Duodenal mucosa (tissue), 2 donors: ENCODE data around the gene EMP1.
"Not testable (repeated sequence)": the region's sequence is repeated elsewhere in the genome, so short reads cannot be mapped to it uniquely, and the experiment has no call there.

Experiments used
- H3K27ac ChIP-seq: one replicate; pipeline ENCODE4 v1.7.0; 2013; ENCODE audit warnings: low read depth, low read length
- H3K27me3 ChIP-seq, 2 donors: one replicate each; pipeline ENCODE4 v1.7.0; 2013; ENCODE audit warnings: low read length in 2 of 2, control low read depth in 1 of 2; ENCODE audit not compliant: insufficient read depth in 2 of 2, control insufficient read depth in 1 of 2
- H3K36me3 ChIP-seq, 2 donors: one replicate each; pipeline ENCODE4 v1.7.0; 2013; ENCODE audit warnings: low read length in 2 of 2, control low read depth in 1 of 2; ENCODE audit not compliant: insufficient read depth in 2 of 2, control insufficient read depth in 1 of 2
- H3K4me1 ChIP-seq, 2 donors: one replicate each; pipeline ENCODE4 v1.7.0; 2013; ENCODE audit warnings: low read length in 2 of 2, control low read depth in 1 of 2; ENCODE audit not compliant: insufficient read depth in 2 of 2, control insufficient read depth in 1 of 2
- H3K4me3 ChIP-seq, 2 donors: one replicate each; pipeline ENCODE4 v1.7.0; 2013; ENCODE audit warnings: low read length in 2 of 2, low read depth in 1 of 2
- H3K9ac ChIP-seq, 2 donors: one replicate each; pipeline ENCODE4 v1.7.0; 2013; ENCODE audit warnings: low read length in 2 of 2, low read depth in 1 of 2
- H3K9me3 ChIP-seq, 2 donors: one replicate each; pipeline ENCODE4 v1.7.0; 2013; ENCODE audit warnings: low read length in 2 of 2, control low read depth in 1 of 2; ENCODE audit not compliant: control insufficient read depth in 1 of 2

The EMP1 gene

GRCh38 chr12:13253966-13254760, 57.6 kb downstream of the EMP1 start:
- Histone ChIP-seq H3K36me3 (no peaks in the 10 kb centered on the region), H3K27ac (no peak overlapping the region), H3K4me1 (peaks cover 19 to 35% of the 10 kb centered on the region in 2 donors), H3K9ac (no peak overlapping the region), H3K4me3 (no peak overlapping the region), H3K9me3 (no peaks in the 10 kb centered on the region), H3K27me3 (no peaks in the 10 kb centered on the region)

DNA sequence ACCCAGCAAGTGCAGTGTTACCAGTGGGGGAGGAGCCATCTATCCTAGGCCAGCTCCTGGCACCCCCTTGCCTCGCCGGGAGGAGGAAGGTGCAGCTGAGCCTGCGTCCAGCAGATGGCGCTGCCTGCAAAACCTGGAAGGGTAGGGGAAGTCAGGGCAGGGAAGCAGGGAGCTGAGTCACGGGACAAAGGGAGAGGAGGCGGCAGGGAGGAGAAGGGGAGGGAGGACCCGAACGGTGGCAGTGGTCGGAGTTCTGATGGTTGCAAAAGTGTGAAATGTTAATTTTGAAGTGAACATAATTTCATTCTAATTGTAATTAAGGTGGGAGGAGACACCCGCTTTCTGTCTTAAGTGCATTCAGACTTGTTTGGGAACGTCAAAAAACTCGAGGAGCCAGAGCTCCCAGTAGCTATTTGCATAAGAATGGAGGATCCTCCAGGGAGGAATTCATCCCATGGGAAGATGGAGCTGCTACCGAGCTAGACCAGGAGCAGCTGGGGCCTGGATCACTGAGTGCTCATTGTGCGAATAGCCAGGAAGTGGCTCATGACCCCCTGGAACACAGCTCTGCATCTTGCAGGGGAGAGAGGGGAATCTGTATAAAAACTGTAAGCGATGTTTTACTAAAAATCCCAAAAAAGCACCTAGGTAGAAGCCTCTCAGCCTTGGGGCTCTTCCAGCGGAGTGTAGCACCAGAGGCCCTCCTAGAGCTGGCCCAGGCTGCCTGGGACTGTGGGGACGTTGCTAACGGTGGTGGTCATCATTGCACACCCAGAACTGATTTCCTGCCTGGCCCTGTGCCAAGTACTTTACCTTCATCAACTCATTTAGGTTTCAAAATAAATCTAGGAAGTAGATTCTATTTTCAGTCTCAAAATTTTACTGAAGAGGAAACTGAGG, 59.5 kb downstream of the EMP1 start:
- Histone ChIP-seq H3K27ac (no peak overlapping the region), H3K27me3 (no peaks in the 10 kb centered on the region), H3K4me3 (peak overlapping the region; percentile 53 to 62), H3K4me1 (peaks cover 16 to 33% of the 10 kb centered on the region in 2 donors), H3K9me3 (no peaks in the 10 kb centered on the region), H3K36me3 (no peaks in the 10 kb centered on the region), H3K9ac (peak overlapping the region in 1 of 2 donors; percentile 35)

DNA sequence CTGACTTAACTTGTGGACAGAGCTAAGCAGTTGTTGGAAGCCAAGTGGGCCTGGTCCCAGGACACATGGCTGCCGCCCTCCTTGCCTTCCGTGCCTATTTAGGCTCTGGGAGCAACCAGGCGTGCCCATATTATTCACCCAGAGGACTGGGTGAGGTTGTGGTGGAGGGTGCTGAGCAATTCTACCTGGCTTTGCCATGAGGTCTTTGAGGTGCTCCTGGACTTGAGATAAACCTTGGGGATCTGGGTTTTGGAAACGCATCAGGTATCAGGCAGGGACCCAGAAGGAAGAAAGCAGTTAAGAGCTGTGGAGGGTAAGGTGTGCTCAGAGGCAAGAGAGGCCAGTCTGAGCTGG, 60.1 kb downstream of the EMP1 start:
- H3K27ac ChIP-seq: no peak overlapping the region

DNA sequence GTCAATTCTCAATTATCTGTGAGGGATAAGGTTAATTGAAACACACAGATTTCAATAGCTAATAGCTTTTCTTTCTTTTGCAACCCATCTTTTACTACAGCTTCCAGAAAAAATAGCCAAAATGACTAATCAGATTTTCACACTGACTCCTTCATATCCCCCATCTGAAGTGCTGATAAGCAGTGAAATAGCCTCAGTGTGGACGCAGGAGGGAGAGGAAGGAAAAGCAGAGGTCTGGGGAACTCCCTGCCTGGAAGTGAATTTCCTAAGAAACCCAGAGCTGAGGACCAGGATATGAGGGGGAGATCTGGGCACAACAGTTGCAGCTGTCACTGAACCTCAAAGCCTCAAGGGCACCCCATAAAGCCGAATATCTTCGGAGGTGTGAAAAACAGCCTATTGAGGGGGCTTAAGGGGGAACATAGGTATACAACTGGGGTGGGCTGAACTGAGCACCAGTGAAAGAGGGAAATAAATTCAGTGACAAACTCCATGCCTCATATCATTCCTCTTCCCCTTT, 60.9 kb downstream of the EMP1 start:
- Histone ChIP-seq H3K4me3 (no peak overlapping the region), H3K4me1 (peaks cover 11 to 30% of the 10 kb centered on the region in 2 donors), H3K27me3 (no peaks in the 10 kb centered on the region), H3K9ac (no peak overlapping the region), H3K9me3 (no peaks in the 10 kb centered on the region), H3K27ac (no peak overlapping the region), H3K36me3 (no peaks in the 10 kb centered on the region)

More for the DNA sequence above, 60.1 kb downstream of the EMP1 start:
- peaks cover 11 to 30% of the 10 kb centered on the region in 2 donors for H3K4me1 ChIP-seq
- no peak overlapping the region for H3K9ac ChIP-seq
- no peaks in the 10 kb centered on the region for H3K36me3 ChIP-seq
- no peak overlapping the region for H3K4me3 ChIP-seq
- H3K27me3 ChIP-seq: no peaks in the 10 kb centered on the region
- no peaks in the 10 kb centered on the region for H3K9me3 ChIP-seq

DNA sequence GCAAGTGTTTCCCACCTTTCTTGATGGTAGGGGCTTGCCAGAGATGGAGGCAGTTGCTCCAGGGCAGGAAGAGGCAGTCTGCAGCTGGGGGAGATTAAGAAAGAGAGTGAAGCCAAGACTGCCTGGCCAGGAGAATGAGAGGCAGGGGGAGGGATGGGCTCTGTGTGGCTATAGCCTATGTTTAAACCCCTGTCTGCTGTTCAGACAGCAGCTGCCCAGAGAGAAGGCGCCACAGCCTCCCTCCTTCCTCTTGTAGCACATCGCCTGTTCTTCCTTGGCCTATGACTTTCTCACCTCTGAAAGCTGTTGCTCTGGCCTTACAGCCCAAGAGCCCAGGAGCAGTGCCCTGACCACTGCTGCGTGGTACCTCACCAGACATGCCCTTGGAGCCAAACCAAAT, 61.7 kb downstream of the EMP1 start:
- H3K4me3 ChIP-seq: no peak overlapping the region
- H3K4me1 ChIP-seq: peaks cover 11 to 30% of the 10 kb centered on the region in 2 donors
- no peaks in the 10 kb centered on the region for H3K27me3 ChIP-seq
- no peaks in the 10 kb centered on the region for H3K36me3 ChIP-seq
- no peaks in the 10 kb centered on the region for H3K9me3 ChIP-seq
- H3K9ac ChIP-seq: no peak overlapping the region
- H3K27ac ChIP-seq: no peak overlapping the region

GRCh38 chr12:13258717-13259119, 62.2 kb downstream of the EMP1 start:
- H3K9me3 ChIP-seq: no peaks in the 10 kb centered on the region
- H3K4me1 ChIP-seq: peaks cover 11 to 30% of the 10 kb centered on the region in 2 donors
- H3K27me3 ChIP-seq: no peaks in the 10 kb centered on the region

DNA sequence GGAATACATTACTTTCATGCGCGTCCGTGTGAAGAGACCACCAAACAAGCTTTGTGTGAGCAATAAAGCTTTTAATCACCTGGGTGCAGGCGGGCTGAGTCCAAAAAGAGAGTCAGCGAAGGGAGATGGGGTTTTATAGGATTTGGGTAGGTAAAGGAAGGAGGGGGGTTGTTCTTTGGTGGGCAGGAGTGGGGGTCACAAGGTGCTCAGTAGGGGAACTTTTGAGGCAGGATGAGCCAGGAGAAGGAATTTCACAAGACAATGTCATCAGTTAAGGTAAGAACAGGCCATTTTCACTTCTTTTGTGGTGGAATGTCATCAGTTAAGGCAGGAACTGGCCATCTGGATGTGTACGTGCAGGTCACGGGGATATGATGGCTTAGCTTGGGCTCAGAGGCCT, 63.1 kb downstream of the EMP1 start:
- not testable (repeated sequence) for H3K27me3 ChIP-seq, H3K36me3 ChIP-seq, H3K27ac ChIP-seq, H3K4me3 ChIP-seq, H3K9ac ChIP-seq, H3K9me3 ChIP-seq
- peaks cover 11 to 30% of the 10 kb centered on the region in 2 donors for H3K4me1 ChIP-seq

More at GRCh38 chr12:13258717-13259119, 62.2 kb downstream of the EMP1 start:
- H3K36me3 ChIP-seq: no peaks in the 10 kb centered on the region
- H3K9ac ChIP-seq: no peak overlapping the region
- H3K4me3 ChIP-seq: no peak overlapping the region
- H3K27ac ChIP-seq: no peak overlapping the region

- H3K9ac ChIP-seq, H3K4me3 ChIP-seq, H3K9me3 ChIP-seq, H3K27ac ChIP-seq, H3K27me3 ChIP-seq, H3K36me3 ChIP-seq, H3K4me1 ChIP-seq: not testable (repeated sequence)
These were observed 71.3 kb downstream of the EMP1 start for GRCh38 chr12:13267826-13268225.

GRCh38 chr12:13268581-13268980, 72.1 kb downstream of the EMP1 start:
- Histone ChIP-seq H3K36me3 (no peaks in the 10 kb centered on the region), H3K9me3 (no peaks in the 10 kb centered on the region), H3K4me1 (peaks cover 0 to 2% of the 10 kb centered on the region in 2 donors), H3K27me3 (no peaks in the 10 kb centered on the region), H3K9ac (no peak overlapping the region), H3K27ac (no peak overlapping the region), H3K4me3 (no peak overlapping the region)
